Liver (tissue), 4 donors: ENCODE data around the gene ABHD13. TPM values are rescaled to one million over a fixed set of nuclear protein-coding genes. Genes with fewer than 3 reads are reported as not detected.

ENCODE experiments used
- polyA plus RNA-seq, 2 donors: library from polyadenylated mRNA; stranded (reverse) in 1 of 2; unstranded in 1 of 2; fragments of 200-250 nt in 1 of 2; fragments of >200 nt in 1 of 2; fragmentation: Nextera tagmentation in 1 of 2; extraction: Ambion mirVana in 1 of 2; gene quantifications; one replicate each; pipeline versions ENCODE4 v1.2.1 to v1.2.3, GENCODE V29; 2013 to 2015
- total RNA-seq, 2 donors: library from RNA; depleted of rRNA; stranded (reverse); fragments of >200 nt; gene quantifications; one replicate each; pipeline ENCODE4 v1.2.3, GENCODE V29; 2014
- donor health status: healthy.
- donor health status: healthy.
- donor health status: healthy.

The ABHD13 gene
- total and polyA plus RNA-seq, 4 donors, result 3.6 to 10.3 (median 6.8) TPM

Other genes with a start within 250 kb of the ABHD13 start
- 1 to 10 TPM; 6.2 to 9.5 TPM for gene LIG4, start 2.9 kb upstream of the ABHD13 start, total RNA-seq
- 1 to 10 TPM; 4.3 TPM for gene LIG4, start 2.9 kb upstream of the ABHD13 start, polyA plus RNA-seq
- gene TNFSF13B, start 51.3 kb downstream of the ABHD13 start, total RNA-seq, result 10 to 100 TPM in 1 of 2 donors, 1 to 10 TPM in 1; 5.8 to 11.6 TPM
- 1 to 10 TPM; 1.8 to 3.4 TPM for gene TNFSF13B, start 51.3 kb downstream of the ABHD13 start, polyA plus RNA-seq